Renal pelvis (tissue), 4 donors: Measurements from ENCODE around the gene ZBTB7A. TPM values are rescaled to one million over a fixed set of nuclear protein-coding genes. Genes with fewer than 3 reads are reported as not detected.

Experiments used
- DNase-seq: peaks from one replicate; pipeline ENCODE4 v3.0.0-alpha.2; 2013
- polyA plus RNA-seq, 3 donors: library from polyadenylated mRNA; unstranded; fragments of 120-200 nt; gene quantifications; one replicate each; pipeline ENCODE4 v1.2.1, GENCODE V29; 2013; ENCODE audit not compliant: insufficient read length in 3 of 3

The ZBTB7A gene
- polyA plus RNA-seq, 3 donors, result 11.3 to 12.4 (median 11.9) TPM

DNA sequence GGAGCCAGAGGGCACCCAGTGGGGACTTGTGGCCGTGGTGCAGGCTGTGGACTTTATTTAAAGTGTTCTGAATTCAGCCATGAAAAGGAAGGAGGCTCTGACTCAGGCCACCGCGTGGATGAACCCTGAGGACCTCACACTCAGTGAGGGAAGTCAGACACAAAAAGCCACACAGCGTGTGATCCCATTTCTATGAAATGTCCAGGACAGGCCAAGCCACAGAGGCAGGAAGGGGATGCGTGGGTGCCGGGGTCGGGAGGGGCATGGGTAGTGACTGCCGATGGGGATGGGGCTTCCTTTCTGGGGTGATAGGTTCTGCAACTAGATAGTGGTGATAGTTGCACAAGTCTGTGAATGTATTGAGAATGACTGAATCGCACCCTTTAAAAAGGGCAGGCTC lies 8.7 kb upstream of the ZBTB7A start:
- DNase-seq, result no peak

GRCh38 chr19:4071610-4072009 lies 4.9 kb upstream of the ZBTB7A start:
- DNase-seq, result no peak

- DNase-seq, result no peak
These were observed 2.7 kb upstream of the ZBTB7A start for GRCh38 chr19:4069331-4069959.

DNA sequence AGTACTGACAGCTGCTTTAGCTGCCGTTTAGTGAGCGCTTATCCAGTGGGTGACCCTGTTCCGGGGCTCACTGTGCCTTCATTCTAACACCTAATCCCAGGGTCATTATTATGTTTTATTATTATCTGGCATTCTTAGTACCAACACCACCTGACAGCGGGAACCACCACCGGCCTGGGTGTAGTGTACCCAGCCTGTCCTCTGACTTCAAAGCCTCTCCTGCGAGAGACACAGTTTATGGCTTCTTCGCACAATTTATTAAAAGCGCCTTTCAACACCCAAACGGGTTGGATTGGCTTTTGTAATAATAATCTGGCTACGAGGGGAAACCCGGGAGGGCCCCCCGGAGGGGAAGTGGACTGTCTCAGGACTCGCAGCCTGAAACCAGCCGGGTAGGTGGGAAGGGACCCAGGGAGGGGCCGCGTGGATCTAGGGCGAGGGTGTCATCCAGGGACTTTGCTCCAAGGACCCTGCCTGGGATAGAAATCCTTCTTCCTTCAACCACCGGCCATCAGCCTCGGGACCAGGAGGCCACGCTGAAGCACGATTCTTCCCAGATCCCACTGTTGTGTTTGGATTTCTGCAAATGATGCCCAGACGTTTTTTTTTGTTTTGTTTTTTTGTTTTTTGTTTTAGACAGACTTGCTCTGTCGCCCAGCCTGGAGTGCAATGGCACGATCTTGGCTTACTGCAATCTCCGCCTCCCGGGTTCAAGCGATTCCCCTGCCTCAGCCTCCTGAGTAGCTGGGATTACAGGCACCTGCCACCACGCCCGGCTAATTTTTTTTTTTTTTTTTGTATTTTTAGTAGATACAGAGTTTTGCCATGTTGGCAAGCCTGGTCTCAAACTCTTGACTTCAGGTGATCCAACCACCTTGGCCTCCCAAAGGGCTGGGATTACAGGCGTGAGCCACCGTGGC lies 1.6 kb upstream of the ZBTB7A start:
- no peak for DNase-seq

DNA sequence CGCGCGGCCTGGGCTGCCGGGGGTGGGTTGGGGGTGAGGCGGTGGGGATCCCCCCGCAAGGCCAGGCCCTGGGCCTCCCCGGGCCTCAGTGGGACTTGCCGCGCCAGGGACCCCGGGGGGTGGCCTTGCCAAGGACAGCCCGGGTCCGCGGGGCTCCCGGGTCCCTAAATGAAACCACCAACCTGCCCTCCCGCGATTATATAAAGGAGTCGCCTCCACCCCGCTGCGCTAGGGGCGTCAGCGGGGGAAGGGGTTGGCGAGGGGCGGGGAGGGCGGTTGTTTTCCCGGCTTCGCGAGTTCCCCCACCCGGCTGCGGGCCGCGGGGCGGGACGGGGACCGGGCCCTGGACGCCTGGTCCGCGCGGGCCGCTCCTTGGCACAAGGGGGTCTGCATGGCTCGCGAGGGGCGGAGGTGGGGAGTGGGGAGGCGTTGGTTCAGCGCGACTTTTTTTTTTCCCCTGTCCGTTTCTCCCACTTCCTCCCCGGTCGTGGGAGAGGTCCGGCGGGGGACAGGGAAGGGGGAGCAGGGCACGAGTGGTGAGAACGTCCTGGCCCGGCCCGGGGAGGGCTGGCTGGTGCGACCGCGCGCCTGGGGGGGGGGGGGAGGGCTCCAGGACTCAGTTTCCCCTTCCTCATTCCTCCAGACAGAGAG lies 822 bp upstream of the ZBTB7A start:
- DNase-seq, result no peak

DNA sequence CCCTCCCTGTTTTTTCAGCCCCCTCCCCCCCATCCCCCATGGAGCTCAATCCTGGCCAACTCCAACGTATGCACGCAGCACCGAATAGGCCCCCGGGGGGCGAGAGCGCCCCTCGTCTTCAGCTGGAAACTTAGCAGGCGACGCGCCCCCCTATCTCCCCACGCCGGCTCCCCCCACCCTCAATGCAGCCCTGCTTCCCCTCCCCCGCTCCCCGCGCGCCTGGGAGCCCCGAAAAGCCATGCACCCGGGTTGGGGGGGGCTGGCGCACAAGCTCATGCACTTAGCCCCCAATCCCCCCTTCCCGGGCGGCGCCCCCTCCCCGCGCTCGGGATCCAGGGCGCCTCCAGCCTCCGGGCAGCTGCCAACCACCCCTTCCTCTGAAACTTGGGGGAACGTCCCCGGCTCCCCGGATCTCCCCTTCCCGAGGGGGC lies 508 bp downstream of the ZBTB7A start:
- no peak for DNase-seq

GRCh38 chr19:4065430-4066175 lies 1.1 kb downstream of the ZBTB7A start:
- peak; percentile 95 for DNase-seq

- DNase-seq, result no peak
These were observed 2.0 kb downstream of the ZBTB7A start for GRCh38 chr19:4064496-4065260.

- DNase-seq, result no peak
These were observed 2.6 kb downstream of the ZBTB7A start for GRCh38 chr19:4064149-4064495.

GRCh38 chr19:4063369-4064148 lies 3.1 kb downstream of the ZBTB7A start:
- DNase-seq, result no peak

DNA sequence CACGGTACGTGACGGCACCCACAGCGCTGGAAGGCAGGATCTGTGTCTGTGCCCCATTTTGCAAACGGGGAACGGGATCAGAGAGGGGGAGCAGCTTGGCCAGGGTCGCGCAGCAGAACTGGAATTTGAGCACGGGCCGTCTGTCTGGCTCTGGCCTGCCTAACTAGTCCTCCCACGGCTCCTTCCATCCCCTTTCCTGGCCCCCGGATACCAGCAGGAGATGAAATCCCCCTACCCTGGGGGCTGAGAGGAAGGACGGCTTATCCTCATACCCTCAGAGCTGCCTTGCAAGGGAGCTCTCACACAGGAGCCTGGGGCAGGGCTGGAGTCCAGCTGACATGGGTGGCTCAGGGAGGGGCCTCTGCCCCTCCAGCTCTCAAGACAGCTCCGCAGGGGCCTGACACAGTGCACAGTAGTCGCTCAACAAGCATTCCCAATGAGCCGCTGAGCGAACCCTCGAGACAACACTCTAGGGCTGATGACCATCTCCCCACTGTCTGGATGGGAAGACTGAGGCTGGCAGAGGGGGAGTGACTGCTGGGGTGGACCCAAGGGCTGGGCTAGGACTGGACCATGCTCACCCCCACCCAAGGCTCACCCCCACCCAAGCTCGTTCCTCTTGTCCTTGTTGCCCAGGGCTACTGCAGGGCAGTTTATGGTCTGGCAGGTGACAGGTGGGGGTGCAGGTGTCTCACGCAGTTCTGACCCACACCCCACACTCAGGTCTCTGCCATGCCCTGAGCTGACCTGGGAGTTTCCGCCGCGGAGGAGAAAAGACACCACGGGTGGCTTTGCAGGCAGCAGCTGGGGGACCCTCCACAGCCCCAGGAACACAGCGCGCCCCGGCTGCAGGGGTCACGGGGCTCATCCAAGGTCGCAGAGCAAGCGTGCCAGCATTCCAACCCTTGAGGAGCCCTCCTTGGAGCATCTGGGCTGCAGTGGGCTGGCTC lies 4.0 kb downstream of the ZBTB7A start:
- DNase-seq, result no peak

GRCh38 chr19:4061683-4062418 lies 4.8 kb downstream of the ZBTB7A start:
- DNase-seq, result no peak

DNA sequence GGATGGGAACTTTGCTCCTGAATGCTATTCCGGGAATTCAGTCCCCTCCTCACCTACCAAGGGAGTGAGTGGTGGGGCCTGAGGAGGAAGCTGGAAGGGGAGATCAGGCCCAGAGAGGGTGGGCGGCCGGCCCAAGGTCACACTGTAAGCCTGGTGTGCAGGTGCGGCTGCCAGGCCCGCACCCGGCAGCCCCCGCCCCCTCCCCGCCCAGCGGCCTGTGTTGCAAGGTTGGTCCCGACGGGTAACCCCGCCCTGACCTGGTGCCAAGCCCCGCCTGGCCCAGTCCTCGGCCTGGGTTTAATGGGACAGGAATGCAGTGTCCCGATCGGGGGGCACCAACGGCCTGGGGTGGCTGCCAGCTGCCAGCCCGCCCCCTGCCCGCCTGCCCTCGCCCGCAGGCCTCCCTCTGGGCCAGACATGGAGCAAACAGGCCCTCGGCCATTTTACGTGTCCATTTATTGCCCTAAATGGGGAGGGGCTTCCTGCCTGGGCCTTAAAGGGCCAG lies 5.5 kb downstream of the ZBTB7A start:
- no peak for DNase-seq

GRCh38 chr19:4060621-4061177 lies 6.0 kb downstream of the ZBTB7A start:
- no peak for DNase-seq

GRCh38 chr19:4059891-4060620 lies 6.6 kb downstream of the ZBTB7A start:
- no peak for DNase-seq

DNA sequence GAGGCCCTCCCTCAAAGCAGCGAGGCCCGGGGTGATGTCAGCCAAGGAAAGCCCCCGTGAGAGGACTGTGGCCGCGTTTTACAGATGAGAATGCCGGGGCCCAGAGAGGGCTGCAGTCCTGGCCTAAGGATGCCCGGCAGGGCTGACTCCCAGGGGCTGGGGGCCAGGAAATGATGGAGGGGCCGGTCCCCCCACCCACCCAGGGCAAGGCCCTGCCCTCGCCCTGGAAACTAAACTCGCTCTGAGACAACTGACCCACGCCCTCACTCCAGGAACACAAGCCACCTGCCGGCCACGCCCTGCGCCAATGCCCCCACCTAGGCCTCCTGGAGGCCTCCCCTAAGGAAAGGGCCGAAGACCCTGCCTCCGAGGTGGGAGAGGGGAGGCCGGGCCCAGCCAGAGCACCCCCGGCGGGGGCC lies 7.2 kb downstream of the ZBTB7A start:
- no peak for DNase-seq
